ENCODE data around the gene LAGE3. TPM values are rescaled to one million over a fixed set of nuclear protein-coding genes. Genes with fewer than 3 reads are reported as not detected.

The LAGE3 gene
- total and polyA plus RNA-seq, 2 experiments from 2014 or later, result 32.2 to 49.4 TPM

- Histone ChIP-seq H3K4me2 (no peak overlapping the region), H3K9me3 (ENCODE audit: low read depth) (no peaks in the 10 kb centered on the region), H3K36me3 (replicated peaks; ENCODE audit: insufficient read depth, low read depth) (no peaks in the 10 kb centered on the region), H3K9me2 (replicated peaks; ENCODE audit: insufficient read depth) (no peaks in the 10 kb centered on the region), H3K4me1 (ENCODE audit: insufficient read depth) (no peaks in the 10 kb centered on the region), H3K27me3 (no peaks in the 10 kb centered on the region), H3K27ac (no peak overlapping the region), H3K4me3 (no peak overlapping the region), H2AFZ (no peak overlapping the region), H3K79me2 (no peaks in the 10 kb centered on the region), H4K20me1 (ENCODE audit: insufficient read depth, poor library complexity, severe bottlenecking) (no peaks in the 10 kb centered on the region)
- no peak for DNase-seq (ENCODE audit: low spot score)
- TF ChIP-seq EZH2phosphoT487 (IDR thresholded peaks at IDR 0.05; ENCODE audit: low read depth, severe bottlenecking, unreplicated experiment) (no peak), CTCF (IDR thresholded peaks at IDR 0.05; ENCODE audit: poor library complexity) (no peak), EZH2 (IDR thresholded peaks at IDR 0.05; ENCODE audit: borderline replicate concordance) (no peak)
- WGBS (ENCODE audit: low lambda C conversion rate, missing lambda C conversion rate), result 86% methylated on average over 9 of the region's 9 CpGs
Measured at GRCh38 chrX:154469114-154469513, 10.0 kb downstream of the LAGE3 start.

- H3K79me2 ChIP-seq, result no peaks in the 10 kb centered on the region
- H3K36me3 ChIP-seq (replicated peaks; ENCODE audit: insufficient read depth, low read depth), result no peaks in the 10 kb centered on the region
- 99% methylated on average over 20 of the region's 23 CpGs for WGBS (ENCODE audit: low lambda C conversion rate, missing lambda C conversion rate)
- H3K4me2 ChIP-seq, result no peak overlapping the region
- no peaks in the 10 kb centered on the region for H3K27me3 ChIP-seq
- no peaks in the 10 kb centered on the region for H3K9me2 ChIP-seq (replicated peaks; ENCODE audit: insufficient read depth)
- H3K27ac ChIP-seq, result no peak overlapping the region
- no peak for TF ChIP-seq EZH2phosphoT487 (IDR thresholded peaks at IDR 0.05; ENCODE audit: low read depth, severe bottlenecking, unreplicated experiment)
- TF ChIP-seq CTCF (IDR thresholded peaks at IDR 0.05; ENCODE audit: poor library complexity), result no peak
- TF ChIP-seq EZH2 (IDR thresholded peaks at IDR 0.05; ENCODE audit: borderline replicate concordance), result no peak
- no peaks in the 10 kb centered on the region for H4K20me1 ChIP-seq (ENCODE audit: insufficient read depth, poor library complexity, severe bottlenecking)
- DNase-seq (ENCODE audit: low spot score), result no peak
- H3K9me3 ChIP-seq (ENCODE audit: low read depth), result no peaks in the 10 kb centered on the region
- no peak overlapping the region for H2AFZ ChIP-seq
- no peaks in the 10 kb centered on the region for H3K4me1 ChIP-seq (ENCODE audit: insufficient read depth)
- no peak overlapping the region for H3K4me3 ChIP-seq
Measured at GRCh38 chrX:154468217-154468616, 10.9 kb downstream of the LAGE3 start.

GRCh38 chrX:154467556-154467955 lies 11.5 kb downstream of the LAGE3 start:
- Histone ChIP-seq H3K9me2 (replicated peaks; ENCODE audit: insufficient read depth) (no peaks in the 10 kb centered on the region), H3K4me3 (no peak overlapping the region), H2AFZ (no peak overlapping the region), H3K4me2 (no peak overlapping the region), H3K36me3 (replicated peaks; ENCODE audit: insufficient read depth, low read depth) (no peaks in the 10 kb centered on the region), H3K4me1 (ENCODE audit: insufficient read depth) (no peaks in the 10 kb centered on the region), H3K27me3 (no peaks in the 10 kb centered on the region), H4K20me1 (ENCODE audit: insufficient read depth, poor library complexity, severe bottlenecking) (no peaks in the 10 kb centered on the region), H3K27ac (no peak overlapping the region), H3K9me3 (ENCODE audit: low read depth) (no peaks in the 10 kb centered on the region), H3K79me2 (no peaks in the 10 kb centered on the region)
- no peak for DNase-seq (ENCODE audit: low spot score)
- 97% methylated on average over 12 of the region's 21 CpGs for WGBS (ENCODE audit: low lambda C conversion rate, missing lambda C conversion rate)
- no peak for TF ChIP-seq EZH2phosphoT487 (IDR thresholded peaks at IDR 0.05; ENCODE audit: low read depth, severe bottlenecking, unreplicated experiment)
- no peak for TF ChIP-seq CTCF (IDR thresholded peaks at IDR 0.05; ENCODE audit: poor library complexity)

GRCh38 chrX:154466907-154467306 lies 12.2 kb downstream of the LAGE3 start:
- whole genome bisulfite sequencing (ENCODE audit: low lambda C conversion rate, missing lambda C conversion rate), result 95% methylated on average over 15 of the region's 15 CpGs
- Histone ChIP-seq H2AFZ (no peak overlapping the region), H3K79me2 (no peaks in the 10 kb centered on the region), H3K4me2 (no peak overlapping the region), H3K36me3 (replicated peaks; ENCODE audit: insufficient read depth, low read depth) (no peaks in the 10 kb centered on the region), H3K4me3 (no peak overlapping the region), H3K4me1 (ENCODE audit: insufficient read depth) (no peaks in the 10 kb centered on the region), H3K27me3 (no peaks in the 10 kb centered on the region), H3K9me2 (replicated peaks; ENCODE audit: insufficient read depth) (no peaks in the 10 kb centered on the region), H4K20me1 (ENCODE audit: insufficient read depth, poor library complexity, severe bottlenecking) (no peaks in the 10 kb centered on the region), H3K27ac (no peak overlapping the region), H3K9me3 (ENCODE audit: low read depth) (no peaks in the 10 kb centered on the region)
- no peak for DNase-seq (ENCODE audit: low spot score)
- TF ChIP-seq CTCF (IDR thresholded peaks at IDR 0.05; ENCODE audit: poor library complexity), result no peak
- TF ChIP-seq EZH2phosphoT487 (IDR thresholded peaks at IDR 0.05; ENCODE audit: low read depth, severe bottlenecking, unreplicated experiment), result no peak
- TF ChIP-seq EZH2 (IDR thresholded peaks at IDR 0.05; ENCODE audit: borderline replicate concordance), result no peak

Data from hepatocyte (in vitro differentiated cells).